SK-N-SH treated with all-trans-retinoic acid at 6 μM for 48 hours (cell line): Measurements from ENCODE around the gene MTMR3.

Experiments
- ATAC-seq: fragments of 200-7000 bp; cut with Tn5 transposase; 3 replicates; pipeline ENCODE4 v1.9.1; 2020; ENCODE audit warnings: mild to moderate bottlenecking, moderate library complexity
- ARNTL ChIP-seq: fragments of 450-650 bp; formaldehyde crosslinking; IDR thresholded peaks from 2 replicates; pipeline ENCODE4 v1.5.0; 2020; ENCODE audit warnings: low read depth, mild to moderate bottlenecking, moderate library complexity, borderline replicate concordance
- BACH2 ChIP-seq: fragments of 250-450 bp; sonication (Bioruptor Pico); IDR thresholded peaks from 2 replicates; pipeline ENCODE4 v1.9.0; 2021; ENCODE audit warnings: mild to moderate bottlenecking, borderline replicate concordance
- CSDC2 ChIP-seq: fragments of 250-450 bp; sonication (Bioruptor Pico); IDR thresholded peaks from 2 replicates; pipeline ENCODE4 v1.5.0; 2020; ENCODE audit warnings: mild to moderate bottlenecking, moderate library complexity
- ESRRG ChIP-seq: fragments of 250-450 bp; sonication (Bioruptor Pico); IDR thresholded peaks from 2 replicates; pipeline ENCODE4 v1.6.1; 2021; ENCODE audit warnings: mild to moderate bottlenecking
- GLIS3 ChIP-seq: fragments of 250-450 bp; sonication (Bioruptor Pico); IDR thresholded peaks from 2 replicates; pipeline ENCODE4 v1.5.0; 2020; ENCODE audit warnings: mild to moderate bottlenecking, moderate library complexity
- ISL1 ChIP-seq: fragments of 250-450 bp; sonication (Bioruptor Pico); IDR thresholded peaks from 2 replicates; pipeline ENCODE4 v2.1.2; 2022; ENCODE audit warnings: mild to moderate bottlenecking, moderate library complexity
- OSR1 ChIP-seq: fragments of 250-450 bp; sonication (Bioruptor Pico); IDR thresholded peaks from 2 replicates; pipeline ENCODE4 v1.8.0; 2022; ENCODE audit warnings: moderate library complexity, mild to moderate bottlenecking, inconsistent platforms
- PPARA ChIP-seq: fragments of 250-450 bp; sonication (Bioruptor Pico); IDR thresholded peaks from 2 replicates; pipeline ENCODE4 v1.5.0; 2020; ENCODE audit warnings: mild to moderate bottlenecking, borderline replicate concordance
- RARB ChIP-seq: fragments of 250-450 bp; sonication (Bioruptor Pico); IDR thresholded peaks from 2 replicates; pipeline ENCODE4 v1.8.0; 2021; ENCODE audit warnings: mild to moderate bottlenecking, moderate library complexity
- TCF4 ChIP-seq: fragments of 250-450 bp; sonication (Bioruptor Pico); IDR thresholded peaks from 2 replicates; pipeline ENCODE4 v1.8.0; 2021; ENCODE audit warnings: mild to moderate bottlenecking, moderate library complexity, borderline replicate concordance
- TOX ChIP-seq: fragments of 250-450 bp; sonication (Bioruptor Pico); IDR thresholded peaks from 2 replicates; pipeline ENCODE4 v1.8.0; 2021; ENCODE audit warnings: mild to moderate bottlenecking, moderate library complexity, borderline replicate concordance
- TSHZ2 ChIP-seq: fragments of 250-450 bp; sonication (Bioruptor Pico); IDR thresholded peaks from 2 replicates; pipeline ENCODE4 v1.5.0; 2020; ENCODE audit warnings: mild to moderate bottlenecking, moderate library complexity
- ZC3H10 ChIP-seq: fragments of 250-450 bp; sonication (Bioruptor Pico); IDR thresholded peaks from 2 replicates; pipeline ENCODE4 v1.5.1; 2021; ENCODE audit warnings: mild to moderate bottlenecking, moderate library complexity
- ZFP30 ChIP-seq: fragments of 450-650 bp; formaldehyde crosslinking; IDR thresholded peaks from 2 replicates; pipeline ENCODE4 v1.5.0; 2022; ENCODE audit warnings: mild to moderate bottlenecking, moderate library complexity
- ZNF565 ChIP-seq: fragments of 450-650 bp; formaldehyde crosslinking; conservative IDR thresholded peaks from 2 replicates; pipeline ENCODE4 v1.5.0; 2020; ENCODE audit warnings: low read depth, mild to moderate bottlenecking, moderate library complexity
- ZNF70 ChIP-seq: fragments of 450-650 bp; formaldehyde crosslinking; IDR thresholded peaks from 2 replicates; pipeline ENCODE4 v1.5.0; 2020; ENCODE audit warnings: mild to moderate bottlenecking, moderate library complexity
- ZNF8 ChIP-seq: fragments of 450-650 bp; formaldehyde crosslinking; IDR thresholded peaks from 2 replicates; pipeline ENCODE4 v1.5.0; 2020; ENCODE audit warnings: mild to moderate bottlenecking, moderate library complexity
- TF ChIP-seq, protein P1 (sequence below): fragments of 250-450 bp; sonication (Bioruptor Pico); IDR thresholded peaks from 2 replicates; pipeline ENCODE4 v1.8.0; 2021; ENCODE audit warnings: low read depth, mild to moderate bottlenecking, moderate library complexity, borderline replicate concordance
- TF ChIP-seq, protein P2 (sequence below): fragments of 250-450 bp; sonication (Bioruptor Pico); IDR thresholded peaks from 2 replicates; pipeline ENCODE4 v1.8.0; 2020; ENCODE audit warnings: mild to moderate bottlenecking, moderate library complexity, borderline replicate concordance

The MTMR3 gene

GRCh38 chr22:30074147-30074546 is 191.2 kb downstream of the MTMR3 start:
- TF ChIP-seq CSDC2 (no peak), ZC3H10 (CRISPR knock-in tag) (no peak), BACH2 (CRISPR knock-in tag) (no peak), ARNTL (CRISPR knock-in tag) (no peak), TCF4 (CRISPR knock-in tag) (no peak)
- no peak for ATAC-seq

DNA sequence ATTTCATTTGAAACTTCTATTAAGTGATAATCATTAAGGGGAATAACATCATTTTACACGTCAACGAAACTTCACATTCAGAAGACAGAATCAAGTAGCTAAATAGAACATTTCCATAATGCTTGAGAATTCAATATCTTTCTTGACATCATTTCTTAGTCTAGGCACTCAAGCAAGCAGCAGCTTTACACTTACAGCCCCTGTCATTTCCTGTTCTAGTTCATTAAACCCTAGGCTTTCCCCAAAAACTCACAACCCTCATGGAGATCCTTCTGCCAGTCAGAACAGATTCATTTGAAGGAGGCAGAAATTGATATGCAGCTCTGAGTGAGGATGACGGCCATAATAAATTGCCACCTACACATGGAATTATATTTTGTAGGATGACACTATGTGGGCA is 192.0 kb downstream of the MTMR3 start:
- no peak for ATAC-seq
- no peak for TF ChIP-seq GLIS3 (CRISPR knock-in tag)
- no peak for TF ChIP-seq OSR1
- no peak for TF ChIP-seq ZNF70 (CRISPR knock-in tag)
- TF ChIP-seq, all 23 proteins: peak for 0

DNA sequence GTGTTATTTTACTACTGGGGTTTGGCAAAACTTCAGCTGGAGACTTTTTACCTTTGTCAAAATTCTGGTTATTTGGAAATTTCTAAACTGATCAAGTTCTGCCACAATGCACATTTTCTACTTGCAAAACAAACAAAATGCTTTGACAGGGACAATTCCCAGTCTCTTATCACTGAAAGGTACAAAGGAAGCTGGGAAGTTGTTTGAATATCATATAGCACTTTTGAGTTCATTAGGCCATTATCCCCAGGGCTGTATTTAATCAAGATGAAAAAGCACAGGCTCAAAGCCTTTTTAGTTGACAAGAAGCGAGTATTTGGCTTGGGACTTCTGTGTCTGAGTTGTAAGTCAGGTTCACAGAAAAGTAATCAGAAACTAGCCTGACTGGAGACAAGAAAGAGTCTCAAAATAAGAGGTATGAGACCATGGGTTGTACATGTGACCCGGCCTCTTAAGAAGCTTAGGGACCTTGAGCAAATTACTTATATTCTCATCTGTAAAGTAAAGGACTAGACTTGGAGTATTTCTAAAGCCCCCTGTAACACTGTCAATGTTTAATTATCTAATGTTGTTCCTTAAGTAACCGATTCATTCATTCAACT is 194.4 kb downstream of the MTMR3 start:
- TF ChIP-seq, protein P1, sequence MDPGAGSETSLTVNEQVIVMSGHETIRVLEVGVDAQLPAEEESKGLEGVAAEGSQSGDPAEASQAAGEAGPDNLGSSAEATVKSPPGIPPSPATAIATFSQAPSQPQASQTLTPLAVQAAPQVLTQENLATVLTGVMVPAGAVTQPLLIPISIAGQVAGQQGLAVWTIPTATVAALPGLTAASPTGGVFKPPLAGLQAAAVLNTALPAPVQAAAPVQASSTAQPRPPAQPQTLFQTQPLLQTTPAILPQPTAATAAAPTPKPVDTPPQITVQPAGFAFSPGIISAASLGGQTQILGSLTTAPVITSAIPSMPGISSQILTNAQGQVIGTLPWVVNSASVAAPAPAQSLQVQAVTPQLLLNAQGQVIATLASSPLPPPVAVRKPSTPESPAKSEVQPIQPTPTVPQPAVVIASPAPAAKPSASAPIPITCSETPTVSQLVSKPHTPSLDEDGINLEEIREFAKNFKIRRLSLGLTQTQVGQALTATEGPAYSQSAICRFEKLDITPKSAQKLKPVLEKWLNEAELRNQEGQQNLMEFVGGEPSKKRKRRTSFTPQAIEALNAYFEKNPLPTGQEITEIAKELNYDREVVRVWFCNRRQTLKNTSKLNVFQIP = no peak
- TF ChIP-seq OSR1 = no peak
- no peak for TF ChIP-seq RARB (CRISPR knock-in tag)
- no peak for TF ChIP-seq ZNF565 (CRISPR knock-in tag)
- no peak for TF ChIP-seq ARNTL (CRISPR knock-in tag)
- TF ChIP-seq TSHZ2 (CRISPR knock-in tag) = no peak
- TF ChIP-seq ZC3H10 (CRISPR knock-in tag) = no peak
- no peak for TF ChIP-seq ESRRG (CRISPR knock-in tag)
- no peak for TF ChIP-seq ISL1 (CRISPR knock-in tag)
- TF ChIP-seq PPARA (CRISPR knock-in tag) = no peak
- TF ChIP-seq CSDC2 = no peak
- no peak for TF ChIP-seq BACH2 (CRISPR knock-in tag)
- no peak for TF ChIP-seq ZFP30 (CRISPR knock-in tag)
- TF ChIP-seq, all 23 proteins: peak for 0
- ATAC-seq = no peak

DNA sequence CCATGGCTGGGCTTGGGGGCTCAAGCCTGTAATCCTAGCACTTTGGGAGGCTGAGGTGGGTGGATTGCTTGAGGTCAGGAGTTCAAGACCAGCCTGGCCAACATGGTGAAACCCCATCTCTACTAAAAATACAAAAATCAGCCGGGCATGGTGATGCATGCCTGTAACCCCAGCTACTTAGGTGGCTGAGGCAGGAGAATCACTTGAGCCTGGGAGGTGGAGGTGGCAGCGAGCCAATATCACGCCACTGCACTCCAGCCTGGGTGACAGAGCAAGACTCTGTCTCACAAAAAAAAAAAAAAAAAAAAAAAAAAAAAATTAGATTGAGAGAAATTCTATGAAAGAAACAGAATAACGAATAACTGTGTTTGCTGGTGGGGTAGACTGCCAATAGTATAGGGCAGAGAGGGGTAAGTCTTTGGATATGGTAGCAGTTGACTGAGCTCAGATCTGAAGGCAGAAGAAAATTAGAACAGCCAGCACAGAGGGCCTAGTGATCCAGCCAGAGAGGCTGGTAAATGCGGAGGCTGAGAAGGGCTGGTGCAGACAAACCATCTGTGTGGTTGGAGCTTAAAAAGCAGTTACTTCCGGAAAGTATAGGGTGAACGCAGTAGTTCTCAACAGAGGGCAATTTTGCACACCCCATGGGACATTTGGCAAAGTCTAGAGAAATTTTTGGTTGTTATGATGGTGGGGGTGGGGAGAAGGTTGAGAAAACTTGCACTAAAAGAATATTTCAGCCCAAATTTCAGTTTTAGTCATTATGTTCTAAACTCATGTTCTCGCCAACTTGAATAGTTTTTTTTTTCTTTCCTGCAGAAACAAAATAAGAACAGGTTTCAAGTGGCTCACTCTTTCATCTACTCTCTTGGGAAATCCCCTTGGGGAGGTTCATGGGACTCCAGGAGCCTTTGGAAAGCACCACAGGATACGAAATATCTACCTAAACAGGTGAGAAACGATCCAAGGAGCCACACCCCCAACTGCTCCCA is 195.6 kb downstream of the MTMR3 start:
- ATAC-seq = no peak
- TF ChIP-seq ZFP30 (CRISPR knock-in tag) = no peak
- no peak for TF ChIP-seq ZNF8
- TF ChIP-seq BACH2 (CRISPR knock-in tag) = no peak
- TF ChIP-seq ZC3H10 (CRISPR knock-in tag) = no peak
- TF ChIP-seq, protein P2, sequence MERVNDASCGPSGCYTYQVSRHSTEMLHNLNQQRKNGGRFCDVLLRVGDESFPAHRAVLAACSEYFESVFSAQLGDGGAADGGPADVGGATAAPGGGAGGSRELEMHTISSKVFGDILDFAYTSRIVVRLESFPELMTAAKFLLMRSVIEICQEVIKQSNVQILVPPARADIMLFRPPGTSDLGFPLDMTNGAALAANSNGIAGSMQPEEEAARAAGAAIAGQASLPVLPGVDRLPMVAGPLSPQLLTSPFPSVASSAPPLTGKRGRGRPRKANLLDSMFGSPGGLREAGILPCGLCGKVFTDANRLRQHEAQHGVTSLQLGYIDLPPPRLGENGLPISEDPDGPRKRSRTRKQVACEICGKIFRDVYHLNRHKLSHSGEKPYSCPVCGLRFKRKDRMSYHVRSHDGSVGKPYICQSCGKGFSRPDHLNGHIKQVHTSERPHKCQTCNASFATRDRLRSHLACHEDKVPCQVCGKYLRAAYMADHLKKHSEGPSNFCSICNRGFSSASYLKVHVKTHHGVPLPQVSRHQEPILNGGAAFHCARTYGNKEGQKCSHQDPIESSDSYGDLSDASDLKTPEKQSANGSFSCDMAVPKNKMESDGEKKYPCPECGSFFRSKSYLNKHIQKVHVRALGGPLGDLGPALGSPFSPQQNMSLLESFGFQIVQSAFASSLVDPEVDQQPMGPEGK (CRISPR knock-in tag) = no peak
- TF ChIP-seq TOX (CRISPR knock-in tag) = no peak
- no peak for TF ChIP-seq ZNF565 (CRISPR knock-in tag)
- TF ChIP-seq ARNTL (CRISPR knock-in tag) = no peak
